CD4-positive, alpha-beta T cell treated with Interleukin-17A for 4 hours (primary cell): ENCODE data around the gene RPRML.

ENCODE experiments used
- DNase-seq: peaks from one replicate; pipeline ENCODE4 v3.0.0-alpha.2; 2020; ENCODE audit warnings: mixed read lengths

Gene RPRML

GRCh38 chr17:46943501-46944393, 35.3 kb downstream of the RPRML start:
- DNase-seq, result peak; percentile 26

- no peak for DNase-seq
Observed at GRCh38 chr17:46943218-46943500, 35.9 kb downstream of the RPRML start.

GRCh38 chr17:46942441-46943217, 36.4 kb downstream of the RPRML start:
- peak; percentile 64 for DNase-seq

- DNase-seq, result peak; percentile 74
Observed at GRCh38 chr17:46940692-46941404, 38.2 kb downstream of the RPRML start.

- no peak for DNase-seq
Observed at GRCh38 chr17:46935658-46936266, 43.3 kb downstream of the RPRML start.

GRCh38 chr17:46931596-46931995, 47.5 kb downstream of the RPRML start:
- DNase-seq, result no peak

- no peak for DNase-seq
Observed at GRCh38 chr17:46930051-46930450, 49.0 kb downstream of the RPRML start.

- no peak for DNase-seq
Observed at GRCh38 chr17:46929413-46929812, 49.6 kb downstream of the RPRML start.

- no peak for DNase-seq
Observed at GRCh38 chr17:46928467-46929261, 50.4 kb downstream of the RPRML start.
